Coronary artery (tissue), 2 donors: ENCODE results near the gene CDC42BPB.

Experiments
- DNase-seq: peaks from one replicate; pipeline ENCODE4 v3.0.0-alpha.2; 2017; ENCODE audit warnings: low spot score
- H3K27ac ChIP-seq, 2 donors: fragments of 200-600 bp; sonication (generic); one replicate each; pipeline ENCODE4 v1.5.1; 2016 to 2019
- H3K4me3 ChIP-seq: fragments of 200-600 bp; sonication (generic); 2 replicates; pipeline ENCODE4 v1.5.1; 2016; ENCODE audit warnings: mild to moderate bottlenecking, moderate library complexity
- TF ChIP-seq, protein P1 (sequence below): fragments of 200-600 bp; sonication (generic); IDR thresholded peaks from one replicate; pipeline ENCODE4 v1.5.1; 2019; ENCODE audit warnings: antibody characterized with exemption

Gene CDC42BPB

DNA sequence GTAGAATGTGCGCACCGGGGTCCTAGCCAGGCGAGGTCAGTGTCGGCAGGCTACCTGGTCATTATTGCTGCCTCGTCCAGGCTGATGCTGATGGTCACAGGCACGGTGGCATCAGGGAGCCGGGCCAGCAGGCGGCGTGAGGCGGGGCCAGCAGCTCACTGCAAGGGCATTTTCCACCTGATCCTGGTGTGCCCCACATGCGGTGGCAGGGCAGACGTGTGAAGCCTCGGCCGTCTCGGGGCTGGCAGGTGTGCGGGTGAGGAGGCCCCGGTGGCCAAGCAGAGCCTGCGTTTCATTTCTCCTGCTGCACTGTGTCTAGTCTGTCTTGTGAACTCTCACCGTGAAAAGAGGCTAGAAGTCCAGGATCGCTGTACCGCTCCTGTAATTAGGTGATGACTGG lies 146.9 kb downstream of the CDC42BPB start:
- TF ChIP-seq, protein P1, sequence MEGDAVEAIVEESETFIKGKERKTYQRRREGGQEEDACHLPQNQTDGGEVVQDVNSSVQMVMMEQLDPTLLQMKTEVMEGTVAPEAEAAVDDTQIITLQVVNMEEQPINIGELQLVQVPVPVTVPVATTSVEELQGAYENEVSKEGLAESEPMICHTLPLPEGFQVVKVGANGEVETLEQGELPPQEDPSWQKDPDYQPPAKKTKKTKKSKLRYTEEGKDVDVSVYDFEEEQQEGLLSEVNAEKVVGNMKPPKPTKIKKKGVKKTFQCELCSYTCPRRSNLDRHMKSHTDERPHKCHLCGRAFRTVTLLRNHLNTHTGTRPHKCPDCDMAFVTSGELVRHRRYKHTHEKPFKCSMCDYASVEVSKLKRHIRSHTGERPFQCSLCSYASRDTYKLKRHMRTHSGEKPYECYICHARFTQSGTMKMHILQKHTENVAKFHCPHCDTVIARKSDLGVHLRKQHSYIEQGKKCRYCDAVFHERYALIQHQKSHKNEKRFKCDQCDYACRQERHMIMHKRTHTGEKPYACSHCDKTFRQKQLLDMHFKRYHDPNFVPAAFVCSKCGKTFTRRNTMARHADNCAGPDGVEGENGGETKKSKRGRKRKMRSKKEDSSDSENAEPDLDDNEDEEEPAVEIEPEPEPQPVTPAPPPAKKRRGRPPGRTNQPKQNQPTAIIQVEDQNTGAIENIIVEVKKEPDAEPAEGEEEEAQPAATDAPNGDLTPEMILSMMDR = no peak
- no peak overlapping the region for H3K27ac ChIP-seq
- H3K4me3 ChIP-seq = no peak overlapping the region
- no peak for DNase-seq

DNA sequence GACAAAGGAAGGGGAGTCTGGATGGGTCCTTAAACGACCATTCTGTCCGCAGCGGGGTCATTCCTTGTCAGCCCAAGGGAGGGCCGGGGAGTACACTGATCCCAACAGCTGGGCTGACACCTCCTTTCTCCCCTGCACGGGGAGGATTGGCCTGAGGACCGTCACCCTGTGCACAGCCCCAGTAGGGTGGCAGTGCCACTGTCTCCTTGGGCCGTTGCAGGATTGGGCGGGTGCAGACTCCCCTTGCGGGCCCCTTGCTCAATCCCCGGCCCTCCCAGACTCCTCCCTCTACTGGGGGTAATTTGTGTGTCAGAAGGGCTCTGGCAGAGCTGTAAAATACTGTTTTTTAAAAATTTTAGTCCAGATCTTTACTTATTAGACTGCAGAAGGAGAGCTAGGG lies 147.4 kb downstream of the CDC42BPB start:
- TF ChIP-seq, protein P1 = no peak
- Histone ChIP-seq H3K4me3 (no peak overlapping the region), H3K27ac (no peak overlapping the region)
- no peak for DNase-seq

DNA sequence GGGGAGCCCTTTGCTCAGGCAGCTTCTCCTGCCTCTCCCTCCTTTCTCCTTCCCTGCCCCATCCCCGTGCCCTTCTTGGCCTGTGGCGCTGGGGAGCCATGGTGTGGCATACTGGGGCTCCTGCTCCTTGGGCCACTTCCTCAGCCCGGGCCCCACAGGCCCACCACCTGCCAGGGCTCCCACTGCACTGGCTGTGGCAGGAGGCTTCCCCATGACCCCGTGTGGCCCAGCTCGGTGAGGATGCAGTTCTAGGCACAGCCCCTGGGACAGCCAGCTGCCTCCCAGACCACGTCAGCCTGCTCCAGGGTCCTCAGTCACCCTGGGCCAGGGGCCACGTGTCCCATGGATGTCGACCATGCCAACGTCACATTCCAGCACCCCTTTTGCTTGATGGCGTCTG lies 147.9 kb downstream of the CDC42BPB start:
- no peak for DNase-seq
- no peak overlapping the region for H3K27ac ChIP-seq
- H3K4me3 ChIP-seq = no peak overlapping the region
- TF ChIP-seq, protein P1 = no peak

DNA sequence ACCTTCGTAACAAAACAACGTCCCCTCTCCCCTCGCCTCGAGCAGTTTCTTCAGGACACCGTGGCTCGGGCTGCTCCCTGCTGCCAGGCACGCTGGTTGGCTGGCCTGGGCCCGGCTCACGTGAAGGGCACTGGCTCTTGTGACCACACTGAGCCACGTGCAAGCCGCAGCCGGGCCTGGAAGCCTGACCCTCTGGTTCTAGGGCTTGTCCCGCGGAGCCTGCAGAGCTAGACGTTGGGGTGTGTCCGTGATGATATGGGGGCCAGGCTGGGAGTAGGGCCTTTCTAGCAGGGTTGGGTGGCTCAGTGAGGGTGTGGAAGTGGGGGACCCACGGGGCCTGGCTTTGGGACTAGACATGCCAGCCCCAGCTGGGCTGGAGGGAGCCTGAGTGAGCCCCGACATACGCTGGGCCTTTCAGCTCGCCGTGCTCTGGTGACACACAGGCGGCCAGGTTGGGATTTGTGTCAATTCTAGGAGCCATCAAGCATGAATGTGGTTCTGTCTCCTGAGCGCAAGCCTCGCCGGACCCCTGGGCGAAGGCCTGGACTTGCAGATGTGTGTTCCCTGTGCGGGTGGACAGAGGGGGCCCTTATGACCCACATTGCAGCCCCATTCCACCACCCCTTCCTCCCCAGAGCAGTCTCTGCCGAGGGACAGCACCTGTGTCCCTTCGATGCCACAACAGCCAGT lies 148.4 kb downstream of the CDC42BPB start:
- no peak for DNase-seq
- H3K4me3 ChIP-seq = no peak overlapping the region
- TF ChIP-seq, protein P1 = no peak
- H3K27ac ChIP-seq = no peak overlapping the region

DNA sequence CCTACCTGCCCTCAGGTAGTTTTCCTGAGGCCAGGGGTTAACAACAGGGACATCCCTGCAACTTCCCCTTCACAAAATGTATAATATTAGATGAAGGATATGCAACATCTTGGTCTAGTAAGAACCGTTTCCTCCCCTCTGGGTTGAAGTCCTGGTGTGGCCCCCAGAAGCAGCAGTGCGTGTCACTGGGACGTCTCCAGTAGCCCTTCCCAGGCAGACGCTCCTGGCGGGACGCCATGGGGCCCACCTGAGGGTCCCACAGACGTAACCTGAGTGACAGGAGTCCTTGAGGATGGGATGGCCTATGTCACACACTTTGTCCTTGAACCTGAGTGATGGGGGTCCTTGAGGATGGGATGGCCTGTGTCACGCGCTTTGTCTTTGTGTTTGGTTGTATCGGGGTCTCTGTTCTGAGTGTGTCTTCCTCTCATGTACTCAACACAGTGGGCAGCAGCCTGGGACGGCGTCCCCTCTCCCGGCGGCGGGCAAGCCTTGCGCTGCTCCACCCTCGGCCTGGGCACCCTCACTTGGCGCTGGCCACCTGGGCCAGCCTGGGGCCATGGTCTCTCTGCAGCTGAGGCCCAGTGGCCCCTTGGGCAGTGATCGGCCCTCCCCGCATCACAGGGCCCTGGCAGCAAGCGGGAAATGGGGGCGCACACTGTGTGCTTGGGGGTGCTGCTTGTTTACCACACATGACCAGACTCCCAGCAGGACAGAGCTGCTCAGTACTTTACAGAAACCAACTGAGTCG lies 149.2 kb downstream of the CDC42BPB start:
- H3K4me3 ChIP-seq = no peak overlapping the region
- DNase-seq = no peak
- no peak overlapping the region for H3K27ac ChIP-seq
- TF ChIP-seq, protein P1 = no peak

- Histone ChIP-seq H3K27ac (no peak overlapping the region), H3K4me3 (no peak overlapping the region)
- TF ChIP-seq, protein P1 = no peak
- DNase-seq = no peak
Measured at GRCh38 chr14:102907303-102907844, 150.0 kb downstream of the CDC42BPB start.
